GM19467 (cell line): ENCODE data around the gene GLB1L.
A peak's percentile ranks its signal among the peaks of the same experiment; 100 is the strongest.
"Not testable (repeated sequence)": the region's sequence is repeated elsewhere in the genome, so short reads cannot be mapped to it uniquely, and the experiment has no call there.

Experiments used
- ATAC-seq: cut with Tn5 transposase; IDR thresholded peaks from one replicate; pipeline ENCODE4 v1.9.1; 2021; ENCODE audit warnings: mild to moderate bottlenecking, moderate library complexity; ENCODE audit not compliant: unreplicated experiment

GLB1L gene

DNA sequence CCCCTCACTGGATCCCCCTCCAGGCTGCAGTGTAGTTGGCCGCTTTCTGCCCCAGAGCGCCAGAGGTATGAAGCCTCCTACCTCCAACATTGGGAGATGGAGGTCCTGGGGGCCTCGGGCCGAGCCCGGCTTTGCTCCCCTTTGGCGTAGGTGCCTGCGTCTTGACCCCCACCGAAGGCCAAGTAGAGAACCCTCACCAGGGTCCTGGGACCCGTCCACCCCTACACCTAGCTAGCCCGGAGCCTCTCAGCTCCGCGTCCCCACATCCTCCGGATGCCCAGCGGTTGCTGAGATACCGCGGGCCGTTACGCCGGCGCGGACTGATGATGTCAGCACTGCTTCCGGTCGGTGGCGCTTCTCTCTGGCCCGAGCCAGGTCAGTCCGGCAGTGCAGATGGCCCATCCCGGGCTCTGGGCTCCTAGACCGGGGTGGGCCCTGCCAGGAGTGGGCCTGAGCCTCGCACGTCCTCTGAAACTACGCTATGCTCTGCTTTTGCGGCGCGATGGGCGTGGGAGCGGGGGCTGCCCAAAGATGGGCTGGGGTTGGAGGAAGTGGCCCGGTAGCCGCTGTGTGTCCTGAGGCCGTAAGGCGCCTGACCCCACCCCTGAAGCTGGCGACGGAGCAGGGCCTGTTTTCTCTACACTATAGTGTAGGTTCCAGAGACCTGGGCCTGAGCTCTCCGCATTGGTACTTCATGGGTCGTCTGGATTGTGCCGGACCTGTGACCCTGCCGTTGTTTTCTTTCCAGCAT lies at the start of gene GLB1L, which contains the start of gene STK16:
TSS of gene GLB1L (minus strand) at position 297 of the 751 bp plus-strand sequence. CDS start 1,871 bp downstream, outside the sequence.
TSS of gene STK16 (plus strand) at position 332 of the 751 bp plus-strand sequence. CDS start 521 bp downstream, outside the sequence.
- peak; percentile 56 for ATAC-seq

- ATAC-seq, result peak; percentile 76
These were observed 49.4 kb upstream of the GLB1L start for GRCh38 chr2:219294356-219295351.

DNA sequence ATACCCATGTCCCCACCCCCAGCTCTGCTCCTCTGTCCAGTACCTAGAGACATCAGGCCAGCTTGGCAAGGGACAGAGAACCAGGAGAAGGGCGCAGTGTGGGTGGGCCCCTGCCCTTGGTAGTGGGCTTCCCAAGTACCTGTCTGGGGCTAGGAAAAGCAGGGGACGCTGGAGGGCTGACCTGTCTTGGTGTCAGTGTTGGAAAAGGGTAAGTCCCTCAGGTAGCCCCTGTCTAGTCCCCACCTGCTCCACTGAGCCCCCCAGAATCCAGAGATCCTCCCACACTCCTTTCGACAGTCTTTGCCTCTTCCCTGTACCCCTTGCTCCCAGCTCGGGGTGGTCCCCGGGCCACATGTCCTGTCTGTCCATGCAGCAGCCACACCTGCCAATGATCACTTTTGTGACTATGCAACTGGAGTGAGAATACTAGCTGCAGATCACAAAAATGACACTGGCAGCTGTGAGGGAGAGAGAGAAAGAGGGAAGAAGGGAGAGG lies 48.5 kb upstream of the GLB1L start:
- ATAC-seq, result no peak

- ATAC-seq, result no peak
These were observed 47.4 kb upstream of the GLB1L start for GRCh38 chr2:219292616-219293015.

GRCh38 chr2:219291910-219292490 lies 46.8 kb upstream of the GLB1L start:
- no peak for ATAC-seq

GRCh38 chr2:219291394-219291793 lies 46.1 kb upstream of the GLB1L start:
- ATAC-seq, result no peak

DNA sequence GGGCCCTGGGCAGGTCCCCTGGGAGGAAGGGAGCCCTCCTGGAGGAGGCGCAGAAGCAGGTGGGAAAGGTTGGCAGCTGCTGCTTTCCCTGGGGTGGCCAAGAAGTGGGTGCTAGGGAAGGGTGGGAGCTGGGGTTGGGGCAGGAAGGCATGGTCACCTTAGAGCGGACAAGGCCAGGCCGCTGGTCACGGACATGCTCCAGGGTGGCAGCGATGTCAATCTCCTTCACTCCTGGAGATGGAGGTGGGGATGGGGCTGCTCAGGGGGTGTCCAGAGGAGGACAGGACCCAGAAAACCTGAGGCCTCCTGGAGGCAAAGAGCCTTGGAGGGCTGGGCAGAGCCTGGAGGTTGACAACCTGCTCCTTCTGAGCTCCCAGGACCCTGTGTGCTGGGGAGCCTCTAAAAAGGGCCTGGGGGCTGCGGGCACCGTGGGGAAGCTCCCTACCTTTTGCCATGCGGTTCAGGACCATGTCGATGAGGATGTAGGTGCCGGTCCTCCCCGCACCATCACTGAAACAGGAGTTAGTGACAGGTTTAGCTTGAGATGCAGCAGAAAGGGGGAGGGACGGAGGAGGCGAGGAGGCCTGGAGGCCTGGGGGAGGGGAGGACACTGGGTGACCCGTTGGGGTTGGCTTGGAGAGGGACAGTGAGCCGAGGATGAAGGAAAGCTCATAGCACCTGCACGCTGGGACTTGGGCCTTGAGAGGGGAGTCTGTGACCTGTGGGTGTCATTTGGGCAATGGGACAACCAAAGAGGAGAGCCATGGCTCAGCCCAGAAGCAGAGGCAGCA lies 45.3 kb upstream of the GLB1L start:
- ATAC-seq, result no peak

- no peak for ATAC-seq
These were observed 44.5 kb upstream of the GLB1L start for GRCh38 chr2:219289537-219290361.

DNA sequence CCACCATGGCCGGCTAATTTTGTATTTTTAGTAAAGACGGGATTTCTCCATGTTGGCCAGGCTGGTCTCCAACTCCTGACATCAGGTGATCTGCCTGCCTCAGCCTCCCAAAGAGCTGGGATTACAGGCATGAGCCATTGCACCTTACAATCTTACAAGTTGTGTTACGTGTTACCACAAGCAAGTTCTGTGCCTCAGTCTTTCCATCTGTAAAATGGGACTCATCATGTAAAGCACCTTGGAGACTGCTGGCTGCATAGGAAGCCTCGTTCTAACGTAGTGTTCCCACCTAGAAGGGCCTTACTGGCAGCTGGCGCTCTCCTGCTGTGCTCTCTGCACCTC lies 43.9 kb upstream of the GLB1L start:
- no peak for ATAC-seq

DNA sequence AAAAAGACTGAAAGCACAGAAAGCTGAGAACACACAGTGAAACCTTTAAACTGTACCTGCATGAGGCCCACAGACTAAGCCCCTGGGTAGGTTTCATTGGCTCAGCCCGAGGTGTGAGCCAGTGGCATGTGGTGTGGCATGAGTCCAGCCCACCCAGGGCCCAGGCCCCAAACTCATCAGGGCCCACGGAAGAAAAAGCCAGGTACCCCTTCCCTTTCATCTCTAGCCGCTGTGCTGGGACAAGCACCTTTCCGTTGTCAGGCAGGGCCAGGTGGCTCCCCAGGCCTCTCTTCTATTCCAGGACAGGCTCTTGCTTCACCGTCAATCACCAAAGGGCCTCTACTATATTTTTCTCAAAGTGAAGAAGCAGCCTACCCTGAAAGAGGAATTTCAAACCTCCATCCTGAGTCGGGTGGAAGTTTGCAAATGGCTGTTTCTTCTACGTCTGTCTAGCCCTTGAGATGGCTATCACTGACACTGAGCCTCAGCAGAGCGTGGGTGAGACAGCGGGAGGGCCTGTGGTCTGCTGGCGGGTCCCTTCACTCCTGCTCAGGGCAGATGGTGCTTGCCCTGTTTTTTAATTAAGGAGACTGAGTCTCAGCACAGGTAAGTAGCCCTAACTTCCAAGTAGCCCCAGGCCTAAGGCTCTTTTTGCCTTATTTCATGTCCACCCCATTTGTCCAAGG lies 42.5 kb upstream of the GLB1L start:
- no peak for ATAC-seq

GRCh38 chr2:219287116-219287440 lies 41.8 kb upstream of the GLB1L start:
- ATAC-seq, result not testable (repeated sequence)

GRCh38 chr2:219286436-219287115 lies 41.3 kb upstream of the GLB1L start:
- ATAC-seq, result no peak

GRCh38 chr2:219285894-219286425 lies 40.7 kb upstream of the GLB1L start:
- no peak for ATAC-seq

- ATAC-seq, result no peak
These were observed 40.1 kb upstream of the GLB1L start for GRCh38 chr2:219285373-219285735.

DNA sequence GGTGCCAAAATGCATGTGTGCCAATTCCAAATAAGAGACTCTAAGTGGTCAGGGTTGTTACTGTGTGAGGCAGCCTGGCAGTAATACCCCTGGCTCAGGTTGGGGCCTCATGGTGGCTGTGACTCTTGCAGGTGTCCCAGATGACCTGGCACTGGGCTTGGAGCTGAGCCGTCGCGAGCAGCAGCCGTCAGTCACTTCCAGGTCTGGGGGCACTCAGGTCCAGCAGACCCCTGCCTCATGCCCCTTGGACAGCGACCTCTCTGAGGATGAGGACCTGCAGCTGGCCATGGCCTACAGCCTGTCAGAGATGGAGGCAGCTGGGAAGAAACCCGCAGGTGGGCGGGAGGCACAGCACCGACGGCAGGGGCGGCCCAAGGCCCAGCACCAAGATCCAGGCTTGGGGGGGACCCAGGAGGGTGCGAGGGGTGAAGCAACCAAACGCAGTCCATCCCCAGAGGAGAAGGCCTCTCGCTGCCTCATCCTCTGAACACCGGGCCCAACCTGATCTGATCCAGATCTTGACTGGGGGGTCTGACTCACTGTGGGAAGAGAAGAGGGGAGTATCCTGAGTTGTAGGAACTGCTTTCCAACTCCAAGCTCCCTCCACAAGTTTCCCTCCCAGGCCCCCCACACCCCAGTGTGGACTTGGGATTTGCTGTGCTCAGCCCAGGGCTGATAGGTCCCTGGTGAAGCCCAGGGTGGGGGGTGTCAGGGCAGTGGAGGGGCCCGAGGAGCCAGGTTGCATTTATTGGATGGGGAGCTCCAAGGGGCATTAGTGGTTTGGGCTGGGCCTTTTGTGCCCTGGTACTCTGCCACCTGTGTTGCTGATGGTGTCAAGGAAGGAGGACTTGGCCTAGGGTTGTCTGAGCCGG lies 39.5 kb upstream of the GLB1L start:
- no peak for ATAC-seq

GRCh38 chr2:219282943-219283581 lies 37.8 kb upstream of the GLB1L start:
- ATAC-seq, result no peak

DNA sequence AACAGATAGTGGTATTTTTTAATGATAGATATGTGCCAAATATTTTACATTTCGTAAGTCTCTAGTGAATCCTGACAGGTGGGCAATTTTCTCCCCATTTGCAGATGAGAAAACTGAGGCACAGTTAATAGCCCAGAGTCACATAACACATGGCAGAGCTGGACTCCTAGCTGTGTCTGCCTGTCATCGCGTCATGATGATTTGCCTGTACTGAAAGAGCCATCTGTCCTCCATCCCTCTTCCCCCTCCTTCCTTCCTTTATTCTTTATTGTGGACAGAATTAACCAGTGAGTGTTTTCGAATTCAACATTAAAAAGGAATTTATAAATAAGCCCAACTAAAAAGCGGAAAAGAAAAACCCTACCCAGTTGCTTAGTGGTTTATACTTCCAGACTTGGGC lies 37.1 kb upstream of the GLB1L start:
- ATAC-seq, result no peak
